NCI-H2029 treated with DMSO at 0.1 percent for 48 hours (cell line): Measurements from ENCODE around the gene PDZD4.

Source experiments
- DNase-seq: peaks from one replicate; lab custom pipeline; 2025; lab: John Stamatoyannopoulos, UW

Gene PDZD4, protein sequence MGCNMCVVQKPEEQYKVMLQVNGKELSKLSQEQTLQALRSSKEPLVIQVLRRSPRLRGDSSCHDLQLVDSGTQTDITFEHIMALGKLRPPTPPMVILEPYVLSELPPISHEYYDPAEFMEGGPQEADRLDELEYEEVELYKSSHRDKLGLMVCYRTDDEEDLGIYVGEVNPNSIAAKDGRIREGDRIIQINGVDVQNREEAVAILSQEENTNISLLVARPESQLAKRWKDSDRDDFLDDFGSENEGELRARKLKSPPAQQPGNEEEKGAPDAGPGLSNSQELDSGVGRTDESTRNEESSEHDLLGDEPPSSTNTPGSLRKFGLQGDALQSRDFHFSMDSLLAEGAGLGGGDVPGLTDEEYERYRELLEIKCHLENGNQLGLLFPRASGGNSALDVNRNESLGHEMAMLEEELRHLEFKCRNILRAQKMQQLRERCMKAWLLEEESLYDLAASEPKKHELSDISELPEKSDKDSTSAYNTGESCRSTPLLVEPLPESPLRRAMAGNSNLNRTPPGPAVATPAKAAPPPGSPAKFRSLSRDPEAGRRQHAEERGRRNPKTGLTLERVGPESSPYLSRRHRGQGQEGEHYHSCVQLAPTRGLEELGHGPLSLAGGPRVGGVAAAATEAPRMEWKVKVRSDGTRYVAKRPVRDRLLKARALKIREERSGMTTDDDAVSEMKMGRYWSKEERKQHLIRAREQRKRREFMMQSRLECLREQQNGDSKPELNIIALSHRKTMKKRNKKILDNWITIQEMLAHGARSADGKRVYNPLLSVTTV

GRCh38 chrX:153829799-153830639 is at the start of gene PDZD4:
Gene PDZD4, minus strand, starts transcription at chrX:153830544. Its CDS starts 246 bp downstream, at chrX:153830298.
- no peak for DNase-seq

DNA sequence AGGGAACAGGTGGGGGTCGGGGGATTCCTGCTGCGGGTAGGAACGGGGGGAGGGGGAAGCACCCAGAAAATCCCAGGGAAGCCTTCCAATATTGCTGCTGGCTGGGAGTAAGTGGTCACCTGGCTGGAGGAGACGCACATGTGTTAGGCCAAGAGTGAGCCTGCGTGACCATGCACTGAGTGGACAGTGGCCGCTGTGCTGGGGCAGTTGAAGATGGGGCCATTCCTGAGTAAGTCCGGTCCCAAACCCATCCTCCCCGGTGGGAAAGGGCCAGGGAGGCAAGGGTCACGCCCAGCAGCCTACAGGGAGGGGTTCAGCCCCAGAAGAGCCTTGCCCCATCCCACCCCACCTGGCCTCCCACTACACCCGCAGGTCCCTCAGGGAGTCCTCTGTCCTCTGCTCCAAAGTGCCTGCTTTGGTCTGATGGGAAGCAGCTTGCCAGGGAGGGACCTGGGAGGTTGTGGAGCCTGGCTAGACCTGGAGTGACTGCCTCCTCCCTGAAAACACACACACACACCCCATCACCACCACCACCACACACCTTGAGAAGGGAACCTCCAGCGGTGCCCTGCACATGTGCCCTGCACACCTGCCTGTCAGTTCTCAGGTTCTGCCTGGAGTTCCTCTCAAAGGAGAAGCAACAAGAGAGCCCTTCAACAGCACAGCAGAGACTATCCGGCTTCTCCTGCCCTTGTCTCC is 49.5 kb upstream of the PDZD4 start:
- DNase-seq = no peak

- DNase-seq = no peak
These were observed 48.8 kb upstream of the PDZD4 start for GRCh38 chrX:153878969-153879653.

- DNase-seq = no peak
These were observed 48.0 kb upstream of the PDZD4 start for GRCh38 chrX:153878345-153878744.

GRCh38 chrX:153877571-153878261 is 47.4 kb upstream of the PDZD4 start:
- no peak for DNase-seq

DNA sequence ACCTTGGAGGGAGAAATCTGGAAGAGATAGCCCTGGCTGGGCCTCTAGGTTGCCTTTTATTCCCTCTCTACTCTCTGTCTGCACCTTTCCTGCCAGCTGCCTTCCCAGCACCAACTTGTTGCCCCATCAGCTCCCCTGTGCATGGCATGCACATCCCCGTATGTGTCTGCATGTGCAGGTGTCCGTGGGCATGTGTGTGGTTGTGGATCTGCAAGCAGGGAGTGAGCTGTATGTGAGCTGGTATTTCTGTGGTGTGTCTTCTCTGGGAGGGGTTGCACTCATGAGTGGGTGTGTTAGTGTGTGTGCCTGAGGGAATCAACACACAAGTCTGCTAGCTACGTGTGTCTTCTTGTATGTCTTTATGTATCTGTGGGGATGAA is 45.8 kb upstream of the PDZD4 start:
- DNase-seq = no peak

DNA sequence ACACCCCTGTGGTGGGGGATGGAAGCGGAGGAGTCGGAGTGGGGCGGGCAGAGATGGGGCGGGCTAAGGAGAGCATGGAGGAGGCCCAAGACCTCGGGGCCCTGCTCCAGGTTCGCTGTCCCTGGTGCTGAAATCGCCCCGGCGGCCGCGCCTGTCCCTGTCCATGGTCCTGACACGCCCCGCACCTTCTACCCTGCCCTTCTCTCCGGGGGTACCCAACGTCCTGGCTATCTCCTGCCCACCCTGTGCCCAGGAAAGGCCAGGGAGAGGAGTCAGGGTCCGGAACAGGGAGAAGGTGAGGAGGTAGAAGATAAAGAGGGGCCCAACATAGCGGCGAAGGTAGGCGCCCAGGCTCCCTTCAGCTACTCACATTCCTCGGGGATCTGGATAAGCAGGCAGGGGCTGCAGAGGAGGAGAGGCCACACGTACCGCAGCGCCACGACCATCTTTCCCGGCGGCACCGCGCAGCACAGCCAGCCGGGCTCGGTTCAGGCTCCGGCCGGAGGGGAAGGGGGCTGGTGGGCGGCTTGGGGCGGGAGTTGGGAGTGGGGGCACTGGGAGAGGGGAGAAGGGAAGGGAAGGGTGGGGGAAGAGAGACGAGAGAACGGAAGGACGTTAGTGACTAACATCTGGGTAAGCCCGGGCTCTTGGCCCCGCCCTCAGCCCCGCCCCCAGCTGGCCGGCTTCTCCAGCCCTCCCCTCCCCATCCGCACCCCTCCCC is 45.2 kb upstream of the PDZD4 start:
- no peak for DNase-seq

DNA sequence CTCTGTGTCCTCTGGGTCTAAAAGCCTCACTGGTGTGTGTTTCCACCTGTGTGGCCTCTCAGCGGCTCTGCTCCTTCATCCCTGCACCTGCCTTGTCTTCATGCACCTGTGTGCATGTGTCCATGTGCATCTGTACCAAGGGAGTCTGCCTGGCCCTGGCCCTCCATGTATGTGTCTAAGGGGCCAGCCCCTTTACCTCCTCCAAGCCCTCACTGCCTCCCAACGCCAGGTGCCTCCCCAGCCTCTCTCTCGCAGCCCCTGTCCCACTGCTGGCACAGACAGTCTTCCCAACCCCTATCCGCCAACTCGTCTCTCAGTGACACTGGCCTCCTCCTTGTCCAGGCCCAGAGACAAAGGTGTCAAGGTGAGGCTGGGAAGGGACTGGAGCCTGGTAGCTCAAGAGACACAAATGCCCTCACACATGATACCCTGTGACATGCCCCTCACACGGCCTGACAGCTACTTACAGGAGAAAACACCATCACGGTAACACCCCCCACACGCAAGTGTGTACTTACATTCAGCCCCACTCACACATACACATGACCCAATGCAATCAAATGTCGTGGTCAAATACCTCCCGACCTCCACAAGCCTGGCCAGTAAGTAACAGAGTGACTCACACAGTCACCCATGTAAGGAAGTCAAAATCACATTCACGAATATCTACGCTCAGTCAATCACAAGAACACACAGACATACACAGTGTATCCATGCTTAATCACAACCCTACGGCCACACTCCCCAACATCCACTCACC is 44.2 kb upstream of the PDZD4 start:
- no peak for DNase-seq

- DNase-seq = no peak
These were observed 43.7 kb upstream of the PDZD4 start for GRCh38 chrX:153874085-153874365.

GRCh38 chrX:153873282-153874084 is 43.1 kb upstream of the PDZD4 start:
- no peak for DNase-seq

DNA sequence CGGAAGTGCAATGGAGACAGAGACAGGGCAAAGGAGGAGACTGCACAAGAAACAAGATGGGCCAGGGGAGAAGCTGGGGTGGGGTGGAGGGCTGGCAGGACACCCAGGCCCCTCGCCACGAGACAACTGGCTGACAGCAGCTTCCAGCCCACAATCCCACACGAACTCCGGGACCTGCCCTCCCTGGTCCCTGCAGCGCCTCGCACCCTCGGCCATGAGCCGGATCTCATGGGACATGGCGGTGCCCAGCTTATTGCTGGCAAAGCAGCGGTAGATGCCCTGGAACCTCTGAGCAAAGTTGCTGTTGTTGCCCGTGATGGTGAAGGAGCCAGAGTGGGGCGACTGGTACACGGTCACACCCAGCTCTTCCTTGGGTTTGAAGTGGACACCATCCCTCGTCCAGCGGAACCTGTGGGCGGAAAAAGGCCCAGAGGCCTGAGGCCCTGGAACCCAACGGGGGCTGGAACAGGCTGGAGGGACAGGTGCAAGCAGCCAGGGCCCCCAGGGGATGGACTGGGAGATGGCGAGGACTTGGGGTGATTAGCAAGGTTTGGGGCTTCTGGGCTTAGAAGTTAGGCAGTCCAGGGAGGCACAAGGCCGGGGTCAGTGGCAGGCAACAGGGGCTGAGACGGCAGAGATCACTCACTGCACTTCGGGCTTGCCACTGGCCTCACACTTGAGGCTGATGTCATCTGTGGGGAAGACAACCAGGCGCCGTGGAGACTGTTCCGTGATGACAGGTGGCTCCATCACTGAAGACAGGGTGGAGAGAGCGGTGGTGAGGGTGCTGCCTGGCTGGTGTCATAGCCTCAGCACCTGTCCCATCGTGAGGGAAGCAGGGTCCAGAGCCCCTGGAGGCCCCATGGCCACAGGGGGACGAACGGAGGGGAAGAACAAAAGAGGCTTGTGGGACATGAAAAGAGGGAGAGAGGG is 41.9 kb upstream of the PDZD4 start:
- no peak for DNase-seq

GRCh38 chrX:153871451-153871850 is 41.1 kb upstream of the PDZD4 start:
- DNase-seq = no peak

DNA sequence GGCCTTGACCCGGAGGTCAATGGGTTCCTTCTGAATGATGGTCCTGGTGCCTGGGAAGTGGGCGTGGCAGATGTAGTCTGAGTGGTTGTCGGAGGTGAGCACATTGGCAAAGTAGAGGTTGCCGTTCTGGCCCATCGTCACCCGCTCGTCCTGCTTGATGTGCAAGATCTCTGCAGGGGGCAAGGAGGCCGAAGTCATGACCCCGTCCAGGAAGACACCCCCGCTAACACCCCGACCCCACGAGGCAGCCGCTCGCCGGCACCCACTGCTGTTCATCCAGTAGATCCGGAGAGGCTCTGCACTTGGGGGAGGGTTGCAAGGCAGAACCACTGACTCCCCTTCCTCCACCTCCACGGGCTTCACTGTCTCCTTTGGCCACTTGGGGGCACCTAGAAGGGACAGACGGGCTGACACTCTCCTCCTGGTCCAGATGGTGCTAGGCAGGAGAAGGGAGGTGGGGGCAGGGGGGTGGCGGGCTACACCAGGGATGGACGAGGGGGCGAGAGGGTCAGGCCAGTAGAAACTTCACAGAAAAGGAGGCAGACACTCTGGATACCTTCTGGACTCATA is 40.5 kb upstream of the PDZD4 start:
- DNase-seq = no peak

- no peak for DNase-seq
These were observed 39.9 kb upstream of the PDZD4 start for GRCh38 chrX:153870288-153870690.

DNA sequence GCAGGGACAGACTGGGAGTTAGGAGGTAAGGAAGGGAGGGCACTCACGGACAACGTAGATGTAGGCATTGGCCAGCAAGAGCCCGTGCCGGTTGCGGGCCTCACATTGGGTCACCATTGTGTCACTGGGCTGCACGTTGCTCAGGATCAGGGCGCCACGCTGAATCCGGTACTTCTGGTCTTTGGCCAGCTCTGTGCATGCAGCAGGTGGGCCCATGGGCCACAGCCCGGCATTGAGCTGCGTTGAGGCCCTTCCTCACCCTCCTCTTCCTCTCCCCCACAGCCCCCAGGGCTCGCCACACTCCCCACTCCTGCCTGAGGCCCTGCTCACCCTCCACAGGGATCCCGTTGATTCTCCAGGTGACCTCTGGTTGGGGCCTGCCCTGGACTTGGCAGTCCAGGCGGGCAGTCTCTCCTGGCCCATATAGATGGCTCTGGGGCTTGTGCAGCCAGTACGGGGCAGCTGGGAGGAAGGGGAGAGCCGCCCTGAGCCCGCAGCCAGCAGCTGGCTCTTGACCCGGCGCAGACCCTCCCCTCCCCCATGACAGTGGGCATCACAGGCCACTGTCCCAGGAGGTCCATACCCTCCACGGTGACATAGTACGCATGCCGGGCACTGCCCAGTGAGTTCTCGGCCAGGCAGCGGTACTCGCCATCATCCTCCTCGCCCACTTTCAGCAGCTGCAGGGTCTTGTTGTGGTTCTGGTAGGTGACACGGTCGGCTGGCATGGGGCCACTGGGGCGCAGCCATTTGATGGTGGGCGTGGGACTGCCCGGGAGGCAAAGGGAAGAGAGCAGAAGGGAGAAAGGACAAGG is 39.3 kb upstream of the PDZD4 start:
- DNase-seq = no peak
